Glutamatergic neuron (in vitro differentiated cells): Measurements from ENCODE around the gene ARHGEF38. TPM values are rescaled to one million over a fixed set of nuclear protein-coding genes. Genes with fewer than 3 reads are reported as not detected.

ENCODE experiments used
- DNase-seq: peaks from one replicate; pipeline ENCODE4 v3.0.0; 2022
- H3K27ac Mint-ChIP-seq: one replicate; pipeline ENCODE4 v1.8.0; 2020; ENCODE audit warnings: mild to moderate bottlenecking, mixed read lengths, inconsistent platforms; ENCODE audit not compliant: unreplicated experiment
- H3K27me3 Mint-ChIP-seq: one replicate; pipeline ENCODE4 v1.8.0; 2020; ENCODE audit warnings: mild to moderate bottlenecking, moderate library complexity, mixed read lengths, inconsistent platforms; ENCODE audit not compliant: unreplicated experiment
- H3K36me3 Mint-ChIP-seq: one replicate; pipeline ENCODE4 v1.8.0; 2020; ENCODE audit warnings: mild to moderate bottlenecking, mixed read lengths, inconsistent platforms; ENCODE audit not compliant: unreplicated experiment
- H3K4me1 Mint-ChIP-seq: one replicate; pipeline ENCODE4 v1.8.0; 2020; ENCODE audit warnings: mild to moderate bottlenecking, low read depth, mixed read lengths, inconsistent platforms; ENCODE audit not compliant: unreplicated experiment
- H3K4me3 Mint-ChIP-seq: one replicate; pipeline ENCODE4 v1.8.0; 2020; ENCODE audit warnings: mild to moderate bottlenecking, mixed read lengths, inconsistent platforms; ENCODE audit not compliant: unreplicated experiment
- H3K9me3 Mint-ChIP-seq: one replicate; pipeline ENCODE4 v1.8.0; 2020; ENCODE audit warnings: mild to moderate bottlenecking, moderate library complexity, mixed read lengths, inconsistent platforms; ENCODE audit not compliant: unreplicated experiment
- total RNA-seq: library from RNA; stranded (reverse); fragmentation: NEBNext Ultra II Directional; extraction: Animal tissue kit (Norgen Biotek cat#: 25700); gene quantifications from one replicate; pipeline ENCODE4 v1.2.1, GENCODE V29; 2021; ENCODE audit not compliant: unreplicated experiment
- TF ChIP-seq, protein P1 (sequence below): fragments of 200-600 bp; sonication (generic); IDR thresholded peaks from one replicate; pipeline ENCODE4 v1.5.0; 2021; ENCODE audit not compliant: partially characterized antibody, unreplicated experiment

The ARHGEF38 gene
- total RNA-seq, 1 donor from 2014 or later: not detected

GRCh38 chr4:105632599-105632998, 80.2 kb downstream of the ARHGEF38 start:
- H3K27ac Mint-ChIP-seq: no peak overlapping the region
- no peaks in the 10 kb centered on the region for H3K27me3 Mint-ChIP-seq
- H3K4me1 Mint-ChIP-seq: peaks cover 4% of the 10 kb centered on the region
- TF ChIP-seq, protein P1, sequence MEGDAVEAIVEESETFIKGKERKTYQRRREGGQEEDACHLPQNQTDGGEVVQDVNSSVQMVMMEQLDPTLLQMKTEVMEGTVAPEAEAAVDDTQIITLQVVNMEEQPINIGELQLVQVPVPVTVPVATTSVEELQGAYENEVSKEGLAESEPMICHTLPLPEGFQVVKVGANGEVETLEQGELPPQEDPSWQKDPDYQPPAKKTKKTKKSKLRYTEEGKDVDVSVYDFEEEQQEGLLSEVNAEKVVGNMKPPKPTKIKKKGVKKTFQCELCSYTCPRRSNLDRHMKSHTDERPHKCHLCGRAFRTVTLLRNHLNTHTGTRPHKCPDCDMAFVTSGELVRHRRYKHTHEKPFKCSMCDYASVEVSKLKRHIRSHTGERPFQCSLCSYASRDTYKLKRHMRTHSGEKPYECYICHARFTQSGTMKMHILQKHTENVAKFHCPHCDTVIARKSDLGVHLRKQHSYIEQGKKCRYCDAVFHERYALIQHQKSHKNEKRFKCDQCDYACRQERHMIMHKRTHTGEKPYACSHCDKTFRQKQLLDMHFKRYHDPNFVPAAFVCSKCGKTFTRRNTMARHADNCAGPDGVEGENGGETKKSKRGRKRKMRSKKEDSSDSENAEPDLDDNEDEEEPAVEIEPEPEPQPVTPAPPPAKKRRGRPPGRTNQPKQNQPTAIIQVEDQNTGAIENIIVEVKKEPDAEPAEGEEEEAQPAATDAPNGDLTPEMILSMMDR: no peak
- H3K36me3 Mint-ChIP-seq: no peaks in the 10 kb centered on the region
- H3K9me3 Mint-ChIP-seq: no peaks in the 10 kb centered on the region
- H3K4me3 Mint-ChIP-seq: no peak overlapping the region
- DNase-seq: no peak

GRCh38 chr4:105633241-105633640, 80.8 kb downstream of the ARHGEF38 start:
- Mint-ChIP-seq H3K4me1 (peaks cover 6% of the 10 kb centered on the region), H3K27ac (no peak overlapping the region), H3K4me3 (no peak overlapping the region), H3K9me3 (no peaks in the 10 kb centered on the region), H3K36me3 (no peaks in the 10 kb centered on the region), H3K27me3 (no peaks in the 10 kb centered on the region)
- no peak for DNase-seq
- TF ChIP-seq, protein P1: no peak

GRCh38 chr4:105634402-105635080, 82.1 kb downstream of the ARHGEF38 start:
- H3K4me3 Mint-ChIP-seq: no peak overlapping the region
- TF ChIP-seq, protein P1: no peak
- H3K4me1 Mint-ChIP-seq: peaks cover 6% of the 10 kb centered on the region
- H3K27ac Mint-ChIP-seq: no peak overlapping the region
- no peaks in the 10 kb centered on the region for H3K27me3 Mint-ChIP-seq
- no peaks in the 10 kb centered on the region for H3K36me3 Mint-ChIP-seq
- DNase-seq: no peak
- no peaks in the 10 kb centered on the region for H3K9me3 Mint-ChIP-seq

- Mint-ChIP-seq H3K9me3 (no peaks in the 10 kb centered on the region), H3K4me1 (peaks cover 6% of the 10 kb centered on the region), H3K36me3 (no peaks in the 10 kb centered on the region), H3K4me3 (no peak overlapping the region), H3K27ac (no peak overlapping the region), H3K27me3 (no peaks in the 10 kb centered on the region)
- TF ChIP-seq, protein P1: no peak
- peak; percentile 51 for DNase-seq
These were observed 85.2 kb downstream of the ARHGEF38 start for GRCh38 chr4:105637408-105638176.

- H3K4me3 Mint-ChIP-seq: no peak overlapping the region
- no peaks in the 10 kb centered on the region for H3K36me3 Mint-ChIP-seq
- no peaks in the 10 kb centered on the region for H3K27me3 Mint-ChIP-seq
- no peak overlapping the region for H3K27ac Mint-ChIP-seq
- TF ChIP-seq, protein P1: no peak
- peaks cover 4% of the 10 kb centered on the region for H3K4me1 Mint-ChIP-seq
- H3K9me3 Mint-ChIP-seq: no peaks in the 10 kb centered on the region
- DNase-seq: no peak
These were observed 89.4 kb downstream of the ARHGEF38 start for GRCh38 chr4:105641845-105642244.
